ENCODE data around the gene CNPY1.
"Not testable (repeated sequence)": the region's sequence is repeated elsewhere in the genome, so short reads cannot be mapped to it uniquely, and the experiment has no call there.

Gene CNPY1

GRCh38 chr7:155577509-155577905, 31.1 kb upstream of the CNPY1 start:
- DNase-seq: peak; percentile 52

- peak; percentile 55 for DNase-seq
Observed at GRCh38 chr7:155576900-155577508, 30.6 kb upstream of the CNPY1 start.

- peak; percentile 47 for DNase-seq
Observed at GRCh38 chr7:155576416-155576815, 30.1 kb upstream of the CNPY1 start.

- DNase-seq: peak; percentile 52
Observed at GRCh38 chr7:155574556-155575290, 28.4 kb upstream of the CNPY1 start.

- DNase-seq: no peak
Observed at GRCh38 chr7:155571581-155572345, 25.4 kb upstream of the CNPY1 start.

GRCh38 chr7:155570991-155571390, 24.6 kb upstream of the CNPY1 start:
- no peak for DNase-seq

- DNase-seq: no peak
Observed at GRCh38 chr7:155570171-155570958, 24.0 kb upstream of the CNPY1 start.

- DNase-seq: no peak
Observed at GRCh38 chr7:155569681-155570080, 23.3 kb upstream of the CNPY1 start.

- DNase-seq: no peak
Observed at GRCh38 chr7:155568842-155569494, 22.6 kb upstream of the CNPY1 start.

GRCh38 chr7:155568333-155568660, 21.9 kb upstream of the CNPY1 start:
- no peak for DNase-seq

GRCh38 chr7:155567646-155568332, 21.4 kb upstream of the CNPY1 start:
- DNase-seq: no peak

GRCh38 chr7:155566011-155566836, 19.9 kb upstream of the CNPY1 start:
- no peak for DNase-seq

GRCh38 chr7:155565596-155565995, 19.2 kb upstream of the CNPY1 start:
- DNase-seq: no peak

- not testable (repeated sequence) for DNase-seq
Observed at GRCh38 chr7:155562976-155563375, 16.6 kb upstream of the CNPY1 start.

- no peak for DNase-seq
Observed at GRCh38 chr7:155562106-155562505, 15.7 kb upstream of the CNPY1 start.

- DNase-seq: no peak
Observed at GRCh38 chr7:155560982-155561686, 14.8 kb upstream of the CNPY1 start.

- DNase-seq: no peak
Observed at GRCh38 chr7:155560196-155560885, 14.0 kb upstream of the CNPY1 start.

GRCh38 chr7:155559519-155560108, 13.3 kb upstream of the CNPY1 start:
- DNase-seq: no peak

GRCh38 chr7:155558961-155559360, 12.6 kb upstream of the CNPY1 start:
- DNase-seq: no peak

Measured in activated effector memory CD4-positive, alpha-beta T cell treated with anti-CD3 and anti-CD28 coated beads, Interleukin-2, amount 50 U/mL, for 16 hours (primary cell).